CD14-positive monocyte (primary cell): Measurements from ENCODE around the gene GRK7. TPM values are rescaled to one million over a fixed set of nuclear protein-coding genes. Genes with fewer than 3 reads are reported as not detected.

ENCODE experiments used
- DNase-seq, 3 donors: peaks; one replicate each; pipeline ENCODE4 v3.0.0-alpha.2; 2011 to 2022
- H2AFZ ChIP-seq: 2 replicates; pipeline ENCODE4 v1.6.0; 2012; ENCODE audit warnings: mild to moderate bottlenecking, low read depth, low read length, inconsistent platforms; ENCODE audit not compliant: insufficient read depth, poor library complexity, severe bottlenecking
- H3K27ac ChIP-seq, 2 donors: 1 replicate in 1 of 2; 2 replicates in 1 of 2; pipeline ENCODE4 v1.5.1; 2012 to 2013; ENCODE audit warnings: low read length in 2 of 2, control low read depth in 1 of 2, inconsistent platforms in 1 of 2, low read depth in 1 of 2, mild to moderate bottlenecking in 1 of 2
- H3K27me3 ChIP-seq, 2 donors: one replicate each; pipeline versions ENCODE4 v1.6.0 to v1.6.1; 2011 to 2013; ENCODE audit warnings: low read length in 2 of 2; ENCODE audit not compliant: control insufficient read depth in 2 of 2, insufficient read depth in 2 of 2
- H3K36me3 ChIP-seq, 2 donors: replicated peaks in 1 of 2; 1 replicate in 1 of 2; 2 replicates in 1 of 2; pipeline versions ENCODE4 v1.5.1 to v1.6.1; 2012 to 2013; ENCODE audit warnings: low read length in 2 of 2, control low read depth in 1 of 2, inconsistent platforms in 1 of 2, mild to moderate bottlenecking in 1 of 2; ENCODE audit not compliant: insufficient read depth in 2 of 2, control insufficient read depth in 1 of 2
- H3K4me1 ChIP-seq, 2 donors: 1 replicate in 1 of 2; 2 replicates in 1 of 2; pipeline versions ENCODE4 v1.5.1 to v1.6.1; 2012 to 2013; ENCODE audit warnings: low read length in 2 of 2, control low read depth in 1 of 2, inconsistent platforms in 1 of 2, mild to moderate bottlenecking in 1 of 2, moderate library complexity in 1 of 2; ENCODE audit not compliant: insufficient read depth in 2 of 2, control insufficient read depth in 1 of 2
- H3K4me2 ChIP-seq: replicated peaks from 2 replicates; pipeline ENCODE3; 2012; ENCODE audit warnings: low read length, moderate library complexity, mild to moderate bottlenecking; ENCODE audit not compliant: poor library complexity, severe bottlenecking; ENCODE audit errors: extremely low read depth
- H3K4me3 ChIP-seq, 3 experiments: fragments of 200-600 bp in 1 of 3; sonication (generic) in 1 of 3; replicated peaks in 1 of 3; 1 replicate in 2 of 3; 2 replicates in 1 of 3; pipeline ENCODE4 v1.5.1; 2011 to 2013; ENCODE audit warnings: low read length in 3 of 3, mild to moderate bottlenecking in 3 of 3, control low read depth in 2 of 3, low read depth in 2 of 3, inconsistent platforms in 1 of 3, moderate library complexity in 1 of 3
- H3K79me2 ChIP-seq: 2 replicates; pipeline ENCODE4 v1.6.0; 2012; ENCODE audit warnings: mild to moderate bottlenecking, control low read depth, inconsistent platforms, low read length, moderate library complexity; ENCODE audit not compliant: insufficient read depth
- H3K9ac ChIP-seq: 2 replicates; pipeline ENCODE4 v1.6.0; 2017; ENCODE audit warnings: low read length, mild to moderate bottlenecking; ENCODE audit not compliant: insufficient read depth, poor library complexity, severe bottlenecking
- H3K9me3 ChIP-seq, 2 donors: replicated peaks in 1 of 2; 1 replicate in 1 of 2; 2 replicates in 1 of 2; pipeline versions ENCODE4 v1.5.1 to v1.6.1; 2012 to 2013; ENCODE audit warnings: low read length in 2 of 2, control low read depth in 1 of 2; ENCODE audit not compliant: control insufficient read depth in 1 of 2, insufficient read depth in 1 of 2
- H4K20me1 ChIP-seq: 2 replicates; pipeline ENCODE4 v1.6.0; 2012; ENCODE audit warnings: mild to moderate bottlenecking, low read length, control low read depth, moderate library complexity; ENCODE audit not compliant: insufficient read depth
- H3K27ac Mint-ChIP-seq, 7 donors: one replicate each; pipeline ENCODE4 v1.8.0; 2020; ENCODE audit warnings: mild to moderate bottlenecking in 7 of 7, mixed read lengths in 7 of 7, moderate library complexity in 6 of 7, inconsistent platforms in 2 of 7
- H3K27me3 Mint-ChIP-seq, 3 donors: one replicate each; pipeline ENCODE4 v1.8.0; 2021 to 2022; ENCODE audit warnings: low read depth in 3 of 3, mild to moderate bottlenecking in 3 of 3, mixed read lengths in 3 of 3, moderate library complexity in 3 of 3, inconsistent platforms in 1 of 3
- H3K36me3 Mint-ChIP-seq, 2 donors: one replicate each; pipeline ENCODE4 v1.8.0; 2020; ENCODE audit warnings: mixed read lengths in 2 of 2, inconsistent platforms in 1 of 2, mild to moderate bottlenecking in 1 of 2
- H3K4me1 Mint-ChIP-seq: one replicate; pipeline ENCODE4 v1.8.0; 2020; ENCODE audit warnings: mild to moderate bottlenecking, mixed read lengths
- H3K4me3 Mint-ChIP-seq, 2 donors: one replicate each; pipeline ENCODE4 v1.8.0; 2020; ENCODE audit warnings: mild to moderate bottlenecking in 2 of 2, mixed read lengths in 2 of 2, moderate library complexity in 1 of 2
- H3K9me3 Mint-ChIP-seq, 7 donors: one replicate each; pipeline ENCODE4 v1.8.0; 2020 to 2022; ENCODE audit warnings: mixed read lengths in 7 of 7, mild to moderate bottlenecking in 6 of 7, moderate library complexity in 6 of 7, inconsistent platforms in 2 of 7
- WGBS: methylation state at CpG from one replicate; pipeline ENCODE4 v1.1.5; 2013; ENCODE audit warnings: missing lambda C conversion rate; ENCODE audit not compliant: insufficient coverage; 5-methylcytosine and 5-hydroxymethylcytosine counted together
- intact Hi-C, 2 donors: fragments of 100-400 bp; cut with micrococcal nuclease; formaldehyde crosslinking; loops; one replicate each; pipeline versions ENCODE4 v1.15.0 to v1.15.1; 2023
- polyA plus RNA-seq, 3 donors: library from polyadenylated mRNA; depleted of rRNA in 1 of 3; unstranded in 2 of 3; stranded (reverse) in 1 of 3; fragments of 300-500 nt in 2 of 3; fragments of >200 nt in 1 of 3; fragmentation: Illumina TruSeq in 2 of 3; gene quantifications; 1 replicate in 2 of 3; 2 replicates in 1 of 3; pipeline ENCODE4 v1.2.3, GENCODE V29; 2012 to 2021
- TF ChIP-seq, protein P1 (sequence below): fragments of 200-600 bp; IDR thresholded peaks from one replicate; pipeline ENCODE4 v1.8.0; 2022; ENCODE audit warnings: antibody characterized with exemption, mild to moderate bottlenecking

GRK7 gene
- polyA plus RNA-seq, 3 donors: 0.04 to 0.07 TPM; not detected in 1

- Histone ChIP-seq H3K27ac (no peak overlapping the region), H3K27me3 (no peaks in the 10 kb centered on the region), H3K4me1 (no peaks in the 10 kb centered on the region), H3K9me3 (no peaks in the 10 kb centered on the region), H4K20me1 (no peaks in the 10 kb centered on the region), H3K36me3 (no peaks in the 10 kb centered on the region), H2AFZ (no peak overlapping the region), H3K4me3 (no peak overlapping the region), H3K9ac (no peak overlapping the region), H3K4me2 (no peak overlapping the region), H3K79me2 (no peaks in the 10 kb centered on the region)
- Mint-ChIP-seq H3K36me3 (no peaks in the 10 kb centered on the region), H3K4me1 (peaks cover 7% of the 10 kb centered on the region), H3K4me3 (no peak overlapping the region), H3K27me3 (peaks cover 0 to 1% (median 0%) of the 10 kb centered on the region in 3 donors), H3K27ac (no peak overlapping the region), H3K9me3 (peaks cover 0 to 3% (median under 1%) of the 10 kb centered on the region in 7 donors)
- DNase-seq: no peak
- 96% methylated on average over 5 of the region's 8 CpGs for WGBS
- TF ChIP-seq, protein P1, sequence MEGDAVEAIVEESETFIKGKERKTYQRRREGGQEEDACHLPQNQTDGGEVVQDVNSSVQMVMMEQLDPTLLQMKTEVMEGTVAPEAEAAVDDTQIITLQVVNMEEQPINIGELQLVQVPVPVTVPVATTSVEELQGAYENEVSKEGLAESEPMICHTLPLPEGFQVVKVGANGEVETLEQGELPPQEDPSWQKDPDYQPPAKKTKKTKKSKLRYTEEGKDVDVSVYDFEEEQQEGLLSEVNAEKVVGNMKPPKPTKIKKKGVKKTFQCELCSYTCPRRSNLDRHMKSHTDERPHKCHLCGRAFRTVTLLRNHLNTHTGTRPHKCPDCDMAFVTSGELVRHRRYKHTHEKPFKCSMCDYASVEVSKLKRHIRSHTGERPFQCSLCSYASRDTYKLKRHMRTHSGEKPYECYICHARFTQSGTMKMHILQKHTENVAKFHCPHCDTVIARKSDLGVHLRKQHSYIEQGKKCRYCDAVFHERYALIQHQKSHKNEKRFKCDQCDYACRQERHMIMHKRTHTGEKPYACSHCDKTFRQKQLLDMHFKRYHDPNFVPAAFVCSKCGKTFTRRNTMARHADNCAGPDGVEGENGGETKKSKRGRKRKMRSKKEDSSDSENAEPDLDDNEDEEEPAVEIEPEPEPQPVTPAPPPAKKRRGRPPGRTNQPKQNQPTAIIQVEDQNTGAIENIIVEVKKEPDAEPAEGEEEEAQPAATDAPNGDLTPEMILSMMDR: no peak
- intact Hi-C loops: no loop called here
Observed at GRCh38 chr3:141784096-141784495, 20.9 kb downstream of the GRK7 start.

GRCh38 chr3:141784531-141784930 lies 21.3 kb downstream of the GRK7 start:
- H3K4me3 Mint-ChIP-seq: no peak overlapping the region
- no peaks in the 10 kb centered on the region for H3K36me3 Mint-ChIP-seq
- 29% methylated on average over 1 of the region's 2 CpGs for WGBS
- TF ChIP-seq, protein P1: no peak
- H3K4me2 ChIP-seq: no peak overlapping the region
- no peak overlapping the region for H3K9ac ChIP-seq
- peaks cover under 1 to 4% (median 2%) of the 10 kb centered on the region in 7 donors for H3K9me3 Mint-ChIP-seq
- H3K27ac Mint-ChIP-seq: no peak overlapping the region
- no peak overlapping the region for H3K27ac ChIP-seq
- H3K4me1 Mint-ChIP-seq: peaks cover 7% of the 10 kb centered on the region
- H4K20me1 ChIP-seq: no peaks in the 10 kb centered on the region
- H3K27me3 ChIP-seq: no peaks in the 10 kb centered on the region
- H3K36me3 ChIP-seq: no peaks in the 10 kb centered on the region
- peaks cover 0 to 1% (median 0%) of the 10 kb centered on the region in 3 donors for H3K27me3 Mint-ChIP-seq
- no peaks in the 10 kb centered on the region for H3K4me1 ChIP-seq
- DNase-seq: no peak
- H3K79me2 ChIP-seq: no peaks in the 10 kb centered on the region
- H3K4me3 ChIP-seq: no peak overlapping the region
- intact Hi-C loops: no loop called here
- H2AFZ ChIP-seq: no peak overlapping the region
- no peaks in the 10 kb centered on the region for H3K9me3 ChIP-seq
